Ureter (tissue), 1 donor: ENCODE measurements around the gene NCMAP. TPM values are rescaled to one million over a fixed set of nuclear protein-coding genes. Genes with fewer than 3 reads are reported as not detected.

ENCODE experiments used
- DNase-seq: peaks from one replicate; pipeline ENCODE4 v3.0.0-alpha.2; 2020; ENCODE audit warnings: low spot score
- total RNA-seq: library from RNA; stranded (reverse); gene quantifications from one replicate; pipeline ENCODE4 v1.2.4, GENCODE V29; 2023
- donor health status: DM: yes; HTN: yes; CAD: no.

Gene NCMAP
- total RNA-seq, 1 donor from 2014 or later, result 0.73 TPM

- no peak for DNase-seq
Observed at GRCh38 chr1:24570265-24571125, 14.6 kb downstream of the NCMAP start.

DNA sequence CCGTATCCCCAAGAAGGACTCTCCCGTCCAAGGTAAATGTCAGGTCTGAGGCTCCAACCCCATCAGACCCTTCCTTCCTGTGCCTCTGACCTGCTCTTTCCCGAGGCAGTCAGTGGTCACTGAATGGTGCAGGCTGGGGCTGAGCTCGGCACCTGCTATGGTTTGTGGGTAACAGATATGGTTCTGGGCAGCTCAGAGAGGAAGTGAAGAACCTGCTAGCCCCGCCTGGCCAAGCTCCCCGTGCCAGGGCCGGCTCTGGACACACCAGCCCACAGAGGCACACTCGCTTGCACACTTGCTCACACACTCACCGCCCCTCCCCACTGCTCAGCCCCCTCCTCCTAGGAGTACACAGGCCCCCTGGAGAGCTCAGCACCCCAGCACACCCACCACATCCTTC, 16.4 kb downstream of the NCMAP start:
- DNase-seq, result no peak

GRCh38 chr1:24575905-24576587, 20.2 kb downstream of the NCMAP start:
- DNase-seq, result no peak

- DNase-seq, result no peak
Observed at GRCh38 chr1:24578846-24579245, 23.0 kb downstream of the NCMAP start.

DNA sequence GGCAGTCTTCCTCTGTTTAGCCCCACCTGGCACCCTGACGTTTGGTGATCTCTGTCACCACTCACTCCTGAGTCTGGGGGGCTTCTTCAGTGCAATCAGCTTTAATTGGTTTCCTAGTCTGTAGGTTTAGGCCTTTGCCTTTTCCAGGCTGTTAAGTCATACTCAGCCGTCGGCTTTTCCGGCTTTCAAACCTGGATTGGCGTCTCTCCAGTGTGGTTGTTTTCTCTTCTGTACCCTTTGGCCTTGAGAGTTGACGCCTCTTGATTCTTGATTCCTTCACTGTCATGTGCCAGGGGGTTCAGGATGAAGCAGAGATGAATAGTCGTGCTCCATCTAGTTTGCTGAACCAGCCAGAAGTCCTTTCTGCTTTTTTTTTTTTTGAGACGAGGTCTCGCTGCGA, 24.9 kb downstream of the NCMAP start:
- DNase-seq, result no peak

GRCh38 chr1:24584171-24584647, 28.3 kb downstream of the NCMAP start:
- DNase-seq, result no peak

DNA sequence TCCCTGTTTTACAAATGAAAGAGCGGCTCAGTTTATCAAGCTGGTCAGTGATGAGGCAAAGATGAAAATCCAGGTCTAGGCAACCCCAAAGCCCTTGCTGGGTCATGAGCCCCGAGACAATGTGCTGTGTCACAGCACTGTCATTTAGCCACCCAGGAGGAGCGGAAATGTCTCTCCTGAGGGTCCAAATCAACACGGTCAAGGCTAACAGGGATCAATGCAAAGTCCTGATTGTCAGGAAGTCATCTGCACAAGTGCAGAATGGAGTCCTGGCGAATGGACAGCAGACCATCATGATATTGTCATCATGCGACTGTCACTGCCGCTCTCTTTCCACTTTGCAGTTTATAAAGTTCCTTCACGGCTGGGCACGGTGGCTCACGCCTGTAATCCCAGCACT, 30.2 kb downstream of the NCMAP start:
- no peak for DNase-seq

DNA sequence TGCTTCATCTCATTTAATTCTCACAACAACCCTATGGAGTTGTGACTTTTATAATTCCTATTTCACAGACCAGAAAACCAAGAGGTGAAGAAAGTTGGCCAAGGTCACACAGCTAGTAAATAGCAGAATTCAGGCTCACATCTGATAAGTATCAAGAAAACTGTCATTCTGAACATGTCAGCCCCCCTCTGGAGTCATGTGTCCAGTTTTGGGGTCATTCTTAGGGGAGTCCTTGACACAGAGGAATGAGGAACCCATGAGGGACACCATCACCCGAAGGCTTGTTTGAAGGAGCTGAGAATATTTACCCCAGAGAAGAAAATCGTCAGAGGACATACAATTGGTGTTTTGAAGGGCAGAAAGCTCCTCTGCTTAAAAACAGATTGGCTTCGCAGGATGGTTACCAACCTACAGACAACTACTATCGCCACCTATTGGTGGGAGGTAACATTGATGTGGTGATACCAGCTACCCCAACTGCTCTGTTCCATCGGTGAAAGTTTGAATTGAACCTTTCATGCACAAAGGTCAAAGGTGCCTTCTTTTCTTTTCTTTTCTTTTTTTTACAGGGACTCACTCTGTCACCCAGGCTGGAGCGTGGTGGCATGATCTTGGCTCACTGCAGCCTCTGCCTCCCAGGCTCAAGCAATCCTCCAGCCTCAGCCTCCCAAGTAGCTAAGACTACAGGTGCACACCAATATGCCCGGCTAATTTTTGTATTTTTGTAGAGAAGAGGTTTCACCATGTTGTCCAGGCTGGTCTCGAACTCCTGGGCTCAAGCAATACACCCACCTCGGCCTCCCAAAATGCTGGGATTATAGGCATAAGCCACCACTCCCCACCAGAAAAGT, 31.3 kb downstream of the NCMAP start:
- no peak for DNase-seq

DNA sequence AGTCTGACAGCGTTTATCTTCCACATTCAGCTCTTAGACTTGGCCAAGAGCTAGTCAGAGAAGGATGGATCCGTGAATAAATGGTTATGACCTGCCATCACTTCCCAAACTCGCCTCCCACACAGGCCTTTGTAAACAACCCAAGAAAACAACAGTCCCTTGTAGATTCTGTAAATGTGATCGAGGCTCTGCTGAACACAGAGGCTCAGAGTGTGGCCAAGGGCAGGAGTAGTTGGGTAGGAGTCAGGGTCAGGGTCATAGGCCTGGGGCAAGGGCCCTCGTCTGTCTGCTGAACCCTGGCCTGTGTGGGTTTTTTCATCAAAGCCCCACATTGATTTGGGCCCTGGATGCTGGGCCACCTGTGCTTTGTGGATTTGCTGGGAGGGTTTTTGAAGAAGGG, 32.7 kb downstream of the NCMAP start:
- no peak for DNase-seq

- DNase-seq, result no peak
Observed at GRCh38 chr1:24589200-24589599, 33.3 kb downstream of the NCMAP start.

DNA sequence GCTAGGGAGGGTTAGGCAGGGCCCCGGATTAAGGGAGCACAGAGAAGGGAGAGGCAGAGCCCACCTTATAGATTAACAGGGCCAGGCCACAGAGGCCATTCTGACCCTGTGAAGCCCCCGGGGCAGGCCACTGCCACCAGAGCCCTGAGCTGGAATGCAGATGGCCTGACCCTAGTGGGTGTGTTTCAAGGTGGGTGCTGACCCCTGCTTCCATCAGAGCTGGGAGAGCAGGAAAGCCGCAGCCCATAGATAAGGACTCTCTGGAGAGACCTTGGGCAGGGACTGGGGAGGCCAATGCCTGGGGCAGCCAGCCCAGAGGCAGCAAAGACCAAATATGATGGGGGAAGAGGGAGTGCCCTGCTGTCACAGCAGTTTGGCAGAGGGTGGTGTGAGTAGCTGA, 35.9 kb downstream of the NCMAP start:
- DNase-seq, result no peak

- DNase-seq, result no peak
Observed at GRCh38 chr1:24594328-24594598, 38.4 kb downstream of the NCMAP start.

GRCh38 chr1:24596401-24596880, 40.6 kb downstream of the NCMAP start:
- DNase-seq, result no peak

DNA sequence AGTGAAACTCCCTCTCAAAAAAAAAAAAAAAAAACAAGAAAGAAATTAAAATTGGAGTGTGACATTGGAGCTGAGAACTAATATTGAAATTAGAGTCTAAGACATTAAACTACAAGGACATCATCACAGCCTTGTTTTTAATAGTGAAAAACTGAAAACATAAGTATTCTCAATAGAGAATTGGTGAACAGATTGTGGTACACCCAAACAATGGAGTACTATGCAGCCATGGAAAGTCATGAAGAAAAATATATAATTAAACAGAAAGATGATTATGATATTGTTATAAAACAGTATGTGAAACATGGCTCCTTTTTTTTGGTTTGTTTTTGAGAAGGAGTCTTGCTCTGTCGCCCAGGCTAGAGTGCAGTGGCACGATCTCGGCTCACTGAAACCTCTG, 43.4 kb downstream of the NCMAP start:
- DNase-seq, result no peak

DNA sequence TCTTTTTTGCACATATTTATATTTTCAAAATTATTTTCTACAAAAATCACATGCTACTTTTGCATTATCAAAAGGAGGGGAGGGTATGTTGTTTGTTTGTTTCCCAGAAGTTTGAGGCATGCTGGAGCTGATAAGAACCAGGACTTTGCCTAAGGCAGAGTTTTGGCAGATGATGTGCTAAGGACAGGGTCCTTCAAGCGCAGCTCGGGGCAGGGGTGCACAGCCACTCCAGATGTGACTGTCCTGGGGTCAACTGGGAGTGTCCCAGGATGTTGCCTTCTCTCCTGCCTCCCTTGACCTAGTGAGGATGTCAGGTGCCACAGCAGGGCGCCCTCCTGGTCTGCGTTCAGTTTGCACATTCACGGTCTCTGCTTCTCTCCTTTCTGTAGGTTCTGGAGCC, 44.7 kb downstream of the NCMAP start:
- no peak for DNase-seq

DNA sequence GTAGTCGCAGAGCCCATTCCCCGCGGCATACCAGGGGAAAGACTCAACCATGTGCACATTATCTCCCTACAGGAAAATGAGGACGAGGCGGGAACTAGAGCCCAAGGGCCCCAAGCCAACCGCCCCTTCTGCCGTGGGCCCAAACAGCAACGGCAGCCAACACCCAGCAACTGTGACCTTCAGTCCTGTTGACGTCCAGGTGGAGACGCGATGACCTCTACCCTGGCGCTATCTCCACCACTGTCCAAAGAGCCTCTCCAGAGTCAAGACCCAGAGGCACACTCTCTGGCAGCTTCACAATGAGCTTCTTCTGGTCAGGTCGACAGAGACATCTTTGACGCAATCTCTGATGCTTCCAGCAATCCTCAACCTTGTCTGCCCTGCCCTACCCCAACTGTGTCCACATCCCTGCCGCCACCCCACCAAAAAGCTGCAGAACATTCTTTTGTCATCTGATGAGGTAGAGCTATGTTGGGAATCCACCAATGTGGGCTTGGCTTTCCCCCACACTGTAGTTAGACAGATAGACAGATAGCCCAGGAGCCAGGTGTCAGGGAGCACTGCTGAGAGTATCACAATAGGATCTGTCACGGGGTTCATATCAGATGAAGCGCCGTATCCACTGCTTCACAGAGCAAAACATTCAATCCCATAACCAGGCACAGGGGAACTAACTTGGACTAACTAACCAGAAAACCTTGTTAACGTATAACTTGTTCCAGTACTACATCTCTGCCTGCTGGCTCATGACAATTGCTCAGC, 49.8 kb downstream of the NCMAP start:
- no peak for DNase-seq

GRCh38 chr1:24606296-24606605, 50.4 kb downstream of the NCMAP start:
- DNase-seq, result no peak

DNA sequence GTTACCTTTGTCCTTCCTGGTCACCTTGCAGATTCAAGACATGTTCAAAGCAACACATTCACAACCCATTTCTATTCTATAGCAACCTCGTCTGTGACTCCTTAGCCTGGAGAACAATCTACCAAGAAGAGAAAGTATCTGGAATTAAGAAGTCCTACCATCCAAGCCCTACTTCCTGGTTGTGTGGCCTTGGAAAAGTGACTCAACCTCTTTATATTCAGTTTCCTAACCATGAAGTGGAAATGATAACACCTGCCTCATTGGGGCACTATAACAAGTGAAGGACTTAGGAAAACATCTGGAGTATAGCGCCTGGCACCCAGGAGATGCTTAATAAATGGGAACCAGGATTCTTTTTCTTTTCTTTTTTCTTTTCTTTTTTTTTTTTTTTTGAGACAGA, 50.7 kb downstream of the NCMAP start:
- no peak for DNase-seq

DNA sequence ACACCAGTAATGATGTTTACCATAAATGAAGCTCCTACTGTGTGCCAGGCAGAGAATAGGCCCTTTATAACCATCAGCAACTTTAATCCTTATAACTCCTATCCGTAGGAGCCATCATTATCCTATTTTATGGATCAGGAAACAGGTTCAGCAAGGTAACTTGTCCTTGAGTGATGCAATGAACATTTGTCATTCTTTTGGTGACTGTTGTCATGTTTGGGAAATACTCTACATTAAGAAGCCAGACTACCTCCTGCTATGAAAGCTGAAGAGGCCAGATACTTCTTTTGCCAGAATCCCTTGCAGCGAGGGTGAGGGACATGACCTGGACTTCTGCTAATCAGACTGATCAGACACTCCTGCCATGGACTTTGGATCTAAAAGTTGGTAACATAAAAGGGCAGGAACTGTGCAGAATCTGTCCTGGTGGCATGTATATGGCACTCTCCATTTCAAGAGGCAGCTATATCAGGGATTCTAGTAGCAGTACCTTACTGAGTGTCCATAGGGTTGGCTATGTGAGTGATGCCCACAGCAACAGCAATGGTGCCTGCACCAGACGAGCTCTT, 54.1 kb downstream of the NCMAP start:
- DNase-seq, result no peak

GRCh38 chr1:24619376-24619775, 63.5 kb downstream of the NCMAP start:
- no peak for DNase-seq

DNA sequence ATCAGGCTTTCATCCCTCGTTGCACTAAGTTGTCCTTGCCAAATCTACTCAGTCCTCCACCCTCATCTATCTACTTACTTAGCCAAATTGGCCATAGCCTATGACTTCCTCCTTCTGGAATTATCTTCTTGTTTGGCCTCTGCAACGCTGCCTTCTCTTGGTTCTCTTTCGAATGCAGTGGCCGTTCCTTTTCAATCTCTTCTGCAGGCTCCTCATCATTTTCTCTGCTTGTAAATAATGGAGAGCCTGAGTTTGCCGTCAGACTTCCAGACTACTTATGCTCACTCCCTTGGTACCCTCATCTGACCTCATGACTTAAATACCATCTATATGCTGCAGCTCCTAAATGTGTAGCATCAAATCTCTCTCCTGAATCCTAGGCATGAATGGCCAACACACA, 64.8 kb downstream of the NCMAP start:
- DNase-seq, result no peak
